Subcutaneous adipose tissue (tissue), 4 donors: ENCODE data around the gene CLHC1. TPM values are rescaled to one million over a fixed set of nuclear protein-coding genes. Genes with fewer than 3 reads are reported as not detected.

Source experiments
- total RNA-seq, 4 donors: library from RNA; depleted of rRNA; stranded (reverse); fragments of >200 nt; gene quantifications; one replicate each; pipeline ENCODE4 v1.1.0, GENCODE V29; 2016
- TF ChIP-seq, protein P1 (sequence below): fragments of 450-650 bp; IDR thresholded peaks from one replicate; pipeline ENCODE4 v1.5.1; 2016; ENCODE audit warnings: low read depth, mild to moderate bottlenecking, control low read depth, antibody characterized with exemption, moderate library complexity

CLHC1 gene
- total RNA-seq, 4 donors from 2014 or later, result 3.2 to 15.8 (median 6.3) TPM

DNA sequence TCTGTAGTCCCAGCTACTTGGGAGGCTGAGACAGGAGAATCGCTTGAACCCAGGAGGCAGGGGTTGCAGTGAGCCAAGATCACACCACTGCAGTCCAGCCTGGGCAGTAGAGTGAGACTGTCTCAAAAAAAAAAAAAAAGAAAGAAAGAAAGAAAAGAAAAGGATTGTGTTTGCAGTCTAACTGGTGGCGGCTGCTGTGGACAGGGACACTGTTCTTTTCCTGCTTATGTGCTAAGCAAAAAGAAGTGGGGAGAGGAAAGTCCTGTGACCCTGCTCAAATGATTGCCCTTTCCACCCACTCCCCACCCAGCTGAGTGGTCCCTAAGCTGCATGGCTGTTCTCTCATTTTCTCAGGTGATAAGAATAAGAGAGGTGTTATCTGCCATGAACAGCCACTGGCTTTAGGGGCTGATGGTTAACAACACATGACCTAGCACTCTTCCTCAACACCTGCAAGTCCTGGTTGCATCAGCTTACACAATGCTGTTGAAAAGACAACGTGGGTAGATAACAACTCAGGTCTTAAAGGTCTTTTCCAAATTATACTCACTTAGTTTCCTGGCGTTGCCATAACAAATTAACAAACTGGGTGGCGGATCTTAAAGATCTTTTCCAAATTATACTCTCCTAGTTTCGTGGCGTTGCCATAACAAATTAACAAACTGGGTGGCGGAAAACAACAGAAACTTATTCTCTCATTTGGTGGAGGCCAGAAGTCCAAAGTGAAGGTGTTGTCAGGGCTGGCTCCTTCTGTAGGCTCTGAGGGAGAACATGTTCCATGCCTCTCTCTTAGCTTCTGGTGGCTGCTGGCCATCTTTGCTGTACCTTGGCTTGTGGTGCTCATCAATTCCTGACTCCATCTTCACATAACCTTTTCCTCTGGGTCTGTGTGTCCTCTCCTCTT is 91.5 kb downstream of the CLHC1 start:
- TF ChIP-seq, protein P1, sequence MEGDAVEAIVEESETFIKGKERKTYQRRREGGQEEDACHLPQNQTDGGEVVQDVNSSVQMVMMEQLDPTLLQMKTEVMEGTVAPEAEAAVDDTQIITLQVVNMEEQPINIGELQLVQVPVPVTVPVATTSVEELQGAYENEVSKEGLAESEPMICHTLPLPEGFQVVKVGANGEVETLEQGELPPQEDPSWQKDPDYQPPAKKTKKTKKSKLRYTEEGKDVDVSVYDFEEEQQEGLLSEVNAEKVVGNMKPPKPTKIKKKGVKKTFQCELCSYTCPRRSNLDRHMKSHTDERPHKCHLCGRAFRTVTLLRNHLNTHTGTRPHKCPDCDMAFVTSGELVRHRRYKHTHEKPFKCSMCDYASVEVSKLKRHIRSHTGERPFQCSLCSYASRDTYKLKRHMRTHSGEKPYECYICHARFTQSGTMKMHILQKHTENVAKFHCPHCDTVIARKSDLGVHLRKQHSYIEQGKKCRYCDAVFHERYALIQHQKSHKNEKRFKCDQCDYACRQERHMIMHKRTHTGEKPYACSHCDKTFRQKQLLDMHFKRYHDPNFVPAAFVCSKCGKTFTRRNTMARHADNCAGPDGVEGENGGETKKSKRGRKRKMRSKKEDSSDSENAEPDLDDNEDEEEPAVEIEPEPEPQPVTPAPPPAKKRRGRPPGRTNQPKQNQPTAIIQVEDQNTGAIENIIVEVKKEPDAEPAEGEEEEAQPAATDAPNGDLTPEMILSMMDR, result no peak

DNA sequence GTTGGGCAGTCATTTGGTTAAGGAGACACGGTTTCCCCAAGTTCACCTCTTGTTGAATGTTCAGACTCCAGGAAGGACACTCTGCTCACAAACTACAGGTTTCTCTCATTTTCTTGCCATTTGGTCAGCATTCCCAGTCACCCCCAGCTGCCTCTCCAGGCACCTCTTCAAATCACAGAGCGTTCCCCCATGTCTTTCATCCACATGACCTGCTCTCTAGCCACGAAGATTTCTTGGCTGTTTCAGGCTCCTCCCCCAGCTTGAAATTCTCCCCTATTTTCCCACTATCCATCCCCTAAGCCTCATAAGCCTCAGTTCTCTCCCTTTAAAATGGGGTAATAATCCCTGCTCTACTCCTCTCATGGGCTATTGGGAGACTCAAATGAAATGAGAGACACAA is 92.8 kb downstream of the CLHC1 start:
- TF ChIP-seq, protein P1, result no peak

DNA sequence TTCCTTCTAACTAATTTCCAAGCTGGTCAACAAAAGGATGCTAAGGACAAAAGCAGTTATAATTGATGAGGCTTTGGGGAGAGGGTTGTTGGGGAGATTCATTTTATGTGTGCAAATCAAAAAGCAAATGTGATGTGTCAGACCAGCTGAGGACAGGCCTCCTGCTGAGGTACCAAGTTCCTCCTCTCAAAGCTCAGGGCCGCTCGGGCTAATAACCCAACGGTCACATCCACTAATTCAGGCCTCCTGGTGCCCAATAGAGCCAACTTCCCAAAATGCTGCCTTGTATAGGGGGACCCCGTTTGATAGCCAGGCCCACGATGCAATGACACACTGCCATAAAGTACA is 93.2 kb downstream of the CLHC1 start:
- TF ChIP-seq, protein P1, result no peak

DNA sequence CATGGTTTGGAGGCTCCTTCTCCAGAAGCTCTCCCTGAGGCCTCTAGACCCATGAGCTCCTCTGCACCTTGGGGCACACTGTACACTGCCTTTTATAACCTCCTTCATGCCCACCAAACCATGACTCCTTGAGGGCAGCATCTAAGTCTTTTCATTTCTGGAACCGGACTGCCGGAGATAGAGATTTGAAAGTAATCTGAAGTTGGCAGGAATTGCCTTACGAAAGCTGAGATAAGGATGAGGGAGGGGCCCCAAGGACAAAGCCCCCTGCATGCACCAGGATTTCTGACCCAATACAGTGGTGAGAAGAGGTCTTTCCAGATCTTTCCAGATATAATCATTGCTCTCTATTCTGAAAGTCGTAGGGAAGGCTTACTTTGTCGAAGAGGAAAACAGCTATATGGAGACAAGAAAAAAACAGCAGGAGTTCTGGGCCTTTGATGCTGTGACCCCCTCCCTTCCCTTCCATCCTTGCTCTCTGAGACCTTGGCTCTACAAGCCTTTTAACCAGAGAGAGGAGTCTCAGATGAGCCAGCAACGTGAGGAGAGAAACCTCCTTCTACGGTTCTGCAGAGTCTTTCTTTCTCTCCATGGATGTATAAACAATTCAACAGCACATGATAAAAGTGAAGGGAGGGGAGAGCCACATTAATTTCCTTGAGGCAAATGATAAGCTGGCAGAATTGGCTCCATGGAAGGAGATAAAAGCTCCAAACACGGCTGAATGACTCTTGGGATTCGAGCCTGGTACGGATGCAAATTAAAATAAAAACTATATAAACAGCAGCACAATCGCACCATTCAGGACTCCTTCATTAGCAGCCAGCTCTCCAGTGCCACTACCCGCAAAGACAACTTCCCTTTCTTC is 93.8 kb downstream of the CLHC1 start:
- TF ChIP-seq, protein P1, result no peak

DNA sequence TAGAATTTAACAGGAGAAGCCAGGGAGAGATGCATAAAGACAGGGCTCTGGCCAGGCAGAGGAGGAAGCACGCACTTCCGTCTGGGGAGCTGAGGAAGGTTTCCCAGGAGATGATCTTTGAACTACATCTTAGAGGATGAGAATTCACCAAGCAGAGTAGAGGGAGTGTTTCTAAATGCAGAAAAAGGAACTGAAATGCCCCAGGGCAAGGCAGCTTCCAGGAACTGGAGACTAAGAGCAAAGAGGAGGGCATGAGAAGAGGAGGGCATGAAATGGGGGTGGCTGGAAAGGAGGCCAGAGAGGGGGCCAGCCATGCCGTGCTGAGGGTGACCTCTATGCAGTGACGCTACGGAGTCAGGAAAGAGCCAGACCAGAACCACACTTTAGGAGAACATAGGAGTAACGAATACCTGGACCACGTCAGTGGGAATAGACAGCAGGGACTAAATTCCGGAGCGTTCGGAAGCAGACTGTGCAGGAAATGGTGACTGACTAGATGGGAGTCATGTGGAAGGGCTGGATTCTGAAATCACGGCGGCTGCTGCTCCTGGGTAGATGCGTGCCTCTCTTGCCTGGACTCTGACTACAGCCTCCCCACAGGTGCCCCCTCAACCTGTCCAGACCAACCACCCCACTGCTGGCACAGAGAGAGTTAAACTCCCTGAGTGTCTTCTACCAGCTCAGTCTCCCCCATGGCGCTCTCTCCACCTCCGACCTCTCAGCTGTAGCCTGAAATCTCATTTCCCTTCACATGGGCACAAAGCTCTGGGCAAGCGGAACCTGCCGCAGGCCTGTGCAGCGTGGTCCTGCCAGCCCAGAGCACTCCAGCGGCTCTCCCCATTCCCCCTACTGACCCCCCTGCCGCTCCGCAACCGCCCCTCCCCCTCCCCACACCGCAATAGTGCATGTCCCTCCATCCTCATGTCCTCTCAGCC is 94.8 kb downstream of the CLHC1 start:
- TF ChIP-seq, protein P1, result no peak

DNA sequence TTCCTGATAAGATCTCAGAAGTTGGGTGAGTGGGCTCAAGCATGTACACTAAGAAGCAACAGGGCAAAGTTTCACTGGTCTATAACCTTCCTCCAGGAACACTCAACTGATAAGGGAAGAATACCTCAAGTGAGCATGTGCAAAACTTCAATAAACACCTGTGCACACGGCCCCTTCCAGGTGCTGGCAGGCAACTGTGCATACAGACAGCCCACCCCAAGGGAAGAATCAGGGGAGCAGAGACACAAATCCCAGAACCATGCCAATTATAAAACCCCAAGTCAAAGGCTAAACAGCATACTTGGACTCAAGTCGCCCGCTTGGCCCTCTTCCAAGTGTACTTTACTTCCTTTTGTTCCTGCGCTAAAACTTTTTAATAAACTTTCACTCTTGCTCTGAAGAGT is 96.0 kb downstream of the CLHC1 start:
- TF ChIP-seq, protein P1, result no peak
